Esophagus muscularis mucosa (tissue), 3 donors: ENCODE data around the gene CES2.

Experiments used
- EP300 ChIP-seq: sonication (generic); formaldehyde crosslinking; IDR thresholded peaks from one replicate; pipeline ENCODE4 v1.6.1; 2017; ENCODE audit warnings: antibody characterized with exemption
- TF ChIP-seq, protein P1 (sequence below), 3 experiments: fragments of 200-600 bp in 2 of 3; fragments of 450-650 bp in 1 of 3; sonication (generic) in 2 of 3; IDR thresholded peaks; one replicate each; pipeline ENCODE4 v1.5.1; 2017 to 2019; ENCODE audit warnings: antibody characterized with exemption in 3 of 3, mild to moderate bottlenecking in 2 of 3, moderate library complexity in 1 of 3

DNA sequence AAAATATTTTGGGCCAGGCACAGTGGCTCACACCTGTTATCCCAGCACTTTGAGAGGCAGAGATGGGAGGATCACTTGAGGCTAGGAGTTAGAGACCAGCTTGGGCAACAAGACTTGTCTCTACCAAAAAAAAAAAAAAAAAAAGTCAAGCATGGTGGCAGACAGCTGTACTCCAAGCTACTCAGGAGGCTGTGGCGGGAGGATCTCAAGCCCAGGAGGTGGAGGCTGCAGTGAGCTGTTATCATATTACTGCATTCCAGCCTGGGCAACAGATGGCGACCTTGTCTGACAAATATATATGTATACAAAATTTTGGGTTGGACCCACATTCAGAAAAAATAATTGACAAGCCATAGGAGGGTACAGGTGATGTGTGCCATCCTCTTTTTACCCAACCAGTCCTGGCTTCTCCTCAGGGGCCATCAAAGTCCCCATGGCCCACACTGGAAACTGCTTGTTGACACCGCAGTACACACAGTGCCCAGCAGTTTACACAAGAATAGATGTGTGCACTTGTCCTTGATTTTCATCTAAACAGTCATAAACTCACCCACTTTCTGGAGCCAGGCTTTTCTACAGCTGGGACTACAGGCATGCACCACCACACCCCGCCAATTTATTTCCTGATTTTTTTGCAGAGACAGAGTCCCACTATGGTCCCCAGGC, 1.7 kb downstream of the CES2 start:
- TF ChIP-seq, protein P1, sequence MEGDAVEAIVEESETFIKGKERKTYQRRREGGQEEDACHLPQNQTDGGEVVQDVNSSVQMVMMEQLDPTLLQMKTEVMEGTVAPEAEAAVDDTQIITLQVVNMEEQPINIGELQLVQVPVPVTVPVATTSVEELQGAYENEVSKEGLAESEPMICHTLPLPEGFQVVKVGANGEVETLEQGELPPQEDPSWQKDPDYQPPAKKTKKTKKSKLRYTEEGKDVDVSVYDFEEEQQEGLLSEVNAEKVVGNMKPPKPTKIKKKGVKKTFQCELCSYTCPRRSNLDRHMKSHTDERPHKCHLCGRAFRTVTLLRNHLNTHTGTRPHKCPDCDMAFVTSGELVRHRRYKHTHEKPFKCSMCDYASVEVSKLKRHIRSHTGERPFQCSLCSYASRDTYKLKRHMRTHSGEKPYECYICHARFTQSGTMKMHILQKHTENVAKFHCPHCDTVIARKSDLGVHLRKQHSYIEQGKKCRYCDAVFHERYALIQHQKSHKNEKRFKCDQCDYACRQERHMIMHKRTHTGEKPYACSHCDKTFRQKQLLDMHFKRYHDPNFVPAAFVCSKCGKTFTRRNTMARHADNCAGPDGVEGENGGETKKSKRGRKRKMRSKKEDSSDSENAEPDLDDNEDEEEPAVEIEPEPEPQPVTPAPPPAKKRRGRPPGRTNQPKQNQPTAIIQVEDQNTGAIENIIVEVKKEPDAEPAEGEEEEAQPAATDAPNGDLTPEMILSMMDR (IDR thresholded peaks at IDR 0.05) = no peak
- TF ChIP-seq EP300 = no peak
